GM12874 (cell line): ENCODE data around the gene NEK9.

Experiments used
- CTCF ChIP-seq: IDR thresholded peaks from 2 replicates; pipeline ENCODE4 v1.5.1; 2011; ENCODE audit warnings: low read depth, mild to moderate bottlenecking, control low read depth, low read length, moderate library complexity; ENCODE audit not compliant: insufficient read depth

NEK9 gene

DNA sequence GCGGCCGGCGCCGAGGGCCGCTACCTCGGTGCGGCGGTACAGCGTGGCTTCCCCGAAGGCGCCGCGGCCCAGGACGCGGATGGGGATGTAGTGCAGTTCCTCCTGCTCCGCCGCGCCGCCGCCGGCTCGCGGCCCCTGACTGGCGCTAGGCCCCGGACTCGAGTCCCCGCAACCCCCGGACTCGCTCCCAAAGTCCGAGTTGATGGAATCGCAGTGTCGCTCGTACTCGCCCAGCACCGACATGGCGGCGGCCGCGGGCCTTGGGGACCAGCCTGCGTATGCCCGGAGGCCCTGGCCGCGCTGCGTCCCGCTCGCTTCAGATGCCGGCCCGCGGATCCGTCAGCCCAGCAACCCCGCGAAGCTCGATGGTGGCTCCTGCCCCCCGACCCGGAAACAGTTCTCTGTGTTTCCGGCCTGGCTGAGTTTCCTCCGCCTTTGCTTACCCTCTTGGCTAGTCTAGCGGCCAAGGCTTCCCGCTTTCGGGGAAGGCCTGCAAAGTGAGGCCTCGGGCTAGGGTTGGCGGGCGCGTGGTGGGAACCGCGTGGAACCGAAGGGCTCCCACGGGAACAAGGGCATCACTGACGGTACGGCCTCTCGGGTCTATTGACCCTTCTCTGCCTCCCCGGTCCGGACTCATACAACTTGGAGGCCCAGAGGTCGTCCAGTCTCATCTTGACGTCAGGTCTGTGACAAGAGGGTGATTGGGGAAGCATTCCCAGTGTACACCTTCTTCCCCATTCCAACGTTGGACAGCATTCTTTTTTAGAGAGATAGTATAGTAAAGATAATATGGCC lies at the start of gene NEK9:
Gene NEK9, minus strand, starts transcription at position 370 of the 795 bp plus-strand sequence. Its CDS starts 127 bp downstream, at position 243.
- no peak for TF ChIP-seq CTCF

DNA sequence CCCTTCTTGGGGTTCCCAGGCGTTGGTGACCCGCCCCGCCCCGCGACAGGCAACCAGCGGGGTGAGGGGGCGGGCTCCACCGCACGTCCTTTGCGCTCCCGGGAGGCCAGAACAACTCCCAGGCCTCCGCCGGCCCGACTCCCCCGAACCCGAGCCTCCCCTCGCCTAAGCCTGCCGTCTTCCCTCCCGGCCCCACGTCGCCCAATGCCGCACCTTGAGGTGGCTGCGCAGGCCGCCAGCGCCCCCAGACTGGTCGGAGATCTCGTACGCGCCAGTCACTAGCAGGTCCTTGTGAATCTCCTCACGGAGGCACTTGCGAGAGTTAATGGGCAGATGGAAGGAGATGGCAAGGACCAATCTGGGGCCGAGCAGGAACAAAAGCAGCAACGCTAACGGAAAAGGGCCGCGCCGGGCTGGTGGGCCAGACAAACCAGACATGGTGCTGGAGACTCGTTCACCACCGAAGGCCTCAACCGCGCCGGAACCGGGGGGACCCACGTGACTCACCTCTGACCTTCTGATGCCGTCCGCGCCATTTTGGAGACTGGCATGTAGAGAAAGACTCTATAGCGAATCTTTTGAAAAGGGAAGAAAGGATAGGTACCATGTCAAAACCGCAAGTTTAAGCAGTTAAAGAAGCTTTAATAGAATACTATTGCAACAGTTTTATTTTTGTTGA lies 49.4 kb upstream of the NEK9 start, which contains the start of gene TMED10:
Gene TMED10, minus strand, starts transcription at position 471 of the 679 bp plus-strand sequence. Its CDS starts 33 bp downstream, at position 438.
- no peak for TF ChIP-seq CTCF

- TF ChIP-seq CTCF = no peak
These were observed 48.9 kb upstream of the NEK9 start for GRCh38 chr14:75175677-75176141.

- TF ChIP-seq CTCF = no peak
These were observed 47.2 kb upstream of the NEK9 start for GRCh38 chr14:75174066-75174465.

GRCh38 chr14:75170772-75171171 lies 43.9 kb upstream of the NEK9 start:
- no peak for TF ChIP-seq CTCF

GRCh38 chr14:75168586-75169335 lies 41.9 kb upstream of the NEK9 start:
- TF ChIP-seq CTCF = no peak

GRCh38 chr14:75167325-75167724 lies 40.5 kb upstream of the NEK9 start:
- TF ChIP-seq CTCF = no peak
